ENCODE data around the gene KCNS3. TPM values are rescaled to one million over a fixed set of nuclear protein-coding genes. Genes with fewer than 3 reads are reported as not detected.

Gene KCNS3
- total and polyA plus RNA-seq, 2 of the 13 experiments (the other 11 are each of a cell fraction or from before 2014, with no cell fraction given): not detected

GRCh38 chr2:17912266-17912691 is 33.8 kb downstream of the KCNS3 start:
- Histone ChIP-seq H3K9ac (ENCODE audit: insufficient read depth, low read depth, low read length) (no peak overlapping the region), H4K20me1 (ENCODE audit: insufficient read depth, low read length) (no peaks in the 10 kb centered on the region), H3K4me3 (replicated peaks in 1 of 3; ENCODE audit: insufficient read depth in 1 of 3, low read depth in 2 of 3, low read length in 3 of 3) (no peak overlapping the region), H3K27ac (ENCODE audit: extremely low read length, insufficient read depth, low read length) (no peak overlapping the region), H3K9me3 (ENCODE audit: low read length) (no peaks in the 10 kb centered on the region), H2AFZ (ENCODE audit: low read length) (no peak overlapping the region), H3K79me2 (ENCODE audit: insufficient read depth, low read length) (no peaks in the 10 kb centered on the region), H3K4me2 (ENCODE audit: low read depth, low read length) (no peak overlapping the region), H3K4me1 (ENCODE audit: insufficient read depth, low read length) (no peaks in the 10 kb centered on the region), H3K27me3 (ENCODE audit: control insufficient read depth in 1 of 2, insufficient read depth in 2 of 2, low read length in 2 of 2) (no peaks in the 10 kb centered on the region), H3K36me3 (replicated peaks in 1 of 2; ENCODE audit: control insufficient read depth in 1 of 2, insufficient read depth in 2 of 2, low read length in 2 of 2) (no peaks in the 10 kb centered on the region)
- DNase-seq (ENCODE audit: low spot score) (no peak), ATAC-seq (no peak), FAIRE-seq (no peak)
- WGBS (ENCODE audit: low lambda C conversion rate): 26% methylated on average over 5 of the region's 5 CpGs
- intact Hi-C loops (cut with micrococcal nuclease; ENCODE audit: unreplicated experiment): no loop called here
- POLR2A ChIA-PET: no interaction called here
- CTCF ChIA-PET (ENCODE audit: low intra/inter-chr PET ratio, low total read pairs): no interaction called here
- BruUV-seq (replicated peaks): no TSS peak
- TF ChIP-seq NFE2L2 (IDR thresholded peaks at IDR 0.05; ENCODE audit: low read length) (no peak), HDAC6 (IDR thresholded peaks at IDR 0.05; ENCODE audit: low read depth, low read length) (no peak), ZSCAN25 (CRISPR knock-in tag; IDR thresholded peaks at IDR 0.05) (no peak), WIZ (CRISPR knock-in tag; IDR thresholded peaks at IDR 0.05) (no peak)
- in situ Hi-C loops (cut with HindIII; ENCODE audit: extremely low pct_ligation_motif_present, low pct_unique_long_range_greater_than_20kb): no loop called here

- WGBS (ENCODE audit: low lambda C conversion rate): 0% methylated on average over 3 of the region's 3 CpGs
- in situ Hi-C loops (cut with HindIII; ENCODE audit: extremely low pct_ligation_motif_present, low pct_unique_long_range_greater_than_20kb): no loop called here
- intact Hi-C loops (cut with micrococcal nuclease; ENCODE audit: unreplicated experiment): no loop called here
- DNase-seq (ENCODE audit: low spot score) (no peak), ATAC-seq (no peak), FAIRE-seq (no peak)
- Histone ChIP-seq H3K4me2 (ENCODE audit: low read depth, low read length) (no peak overlapping the region), H2AFZ (ENCODE audit: low read length) (no peak overlapping the region), H3K27me3 (ENCODE audit: control insufficient read depth in 1 of 2, insufficient read depth in 2 of 2, low read length in 2 of 2) (no peaks in the 10 kb centered on the region), H3K79me2 (ENCODE audit: insufficient read depth, low read length) (no peaks in the 10 kb centered on the region), H3K4me3 (replicated peaks in 1 of 3; ENCODE audit: insufficient read depth in 1 of 3, low read depth in 2 of 3, low read length in 3 of 3) (no peak overlapping the region), H3K36me3 (replicated peaks in 1 of 2; ENCODE audit: control insufficient read depth in 1 of 2, insufficient read depth in 2 of 2, low read length in 2 of 2) (no peaks in the 10 kb centered on the region), H3K4me1 (ENCODE audit: insufficient read depth, low read length) (no peaks in the 10 kb centered on the region), H4K20me1 (ENCODE audit: insufficient read depth, low read length) (no peaks in the 10 kb centered on the region), H3K9me3 (ENCODE audit: low read length) (no peaks in the 10 kb centered on the region), H3K27ac (ENCODE audit: extremely low read length, insufficient read depth, low read length) (no peak overlapping the region), H3K9ac (ENCODE audit: insufficient read depth, low read depth, low read length) (no peak overlapping the region)
- ChIA-PET CTCF (ENCODE audit: low intra/inter-chr PET ratio, low total read pairs) (no interaction called here), POLR2A (no interaction called here)
- BruUV-seq (replicated peaks): no TSS peak
- no peak for TF ChIP-seq ZNF331 (CRISPR knock-in tag; IDR thresholded peaks at IDR 0.05)
- no peak for TF ChIP-seq GATAD1 (CRISPR knock-in tag; IDR thresholded peaks at IDR 0.05)
- no peak for TF ChIP-seq FOXJ3 (CRISPR knock-in tag; IDR thresholded peaks at IDR 0.05; ENCODE audit: borderline replicate concordance)
- TF ChIP-seq GABPB1 (CRISPR knock-in tag; IDR thresholded peaks at IDR 0.05): no peak
- TF ChIP-seq ZNF18 (CRISPR knock-in tag; IDR thresholded peaks at IDR 0.05; ENCODE audit: insufficient replicate concordance): no peak
- no peak for TF ChIP-seq ZMYM4 (CRISPR knock-in tag; IDR thresholded peaks at IDR 0.05)
- no peak for TF ChIP-seq ZNF782 (CRISPR knock-in tag; IDR thresholded peaks at IDR 0.05; ENCODE audit: borderline replicate concordance)
- TF ChIP-seq SRSF1 (optimal IDR thresholded peaks at IDR 0.05; ENCODE audit: low read depth, low read length): no peak
- no peak for TF ChIP-seq DMAP1 (CRISPR knock-in tag; IDR thresholded peaks at IDR 0.05)
- no peak for TF ChIP-seq ATF4 (CRISPR knock-in tag; IDR thresholded peaks at IDR 0.05)
- TF ChIP-seq SOX6 (IDR thresholded peaks at IDR 0.05): no peak
- TF ChIP-seq SOX6 (CRISPR knock-in tag; IDR thresholded peaks at IDR 0.05): no peak
- no peak for TF ChIP-seq UBTF (CRISPR knock-in tag; IDR thresholded peaks at IDR 0.05)
Measured at GRCh38 chr2:17915099-17915498, 36.6 kb downstream of the KCNS3 start.
